Stimulated activated effector memory CD8-positive, alpha-beta T cell treated with anti-CD3 and anti-CD28 coated beads, Interleukin-12 subunit alpha, Interleukin-12 subunit beta, amount 100 ng/mL, for 72 hours (primary cell): ENCODE results near the gene PLA2G5.
A peak's percentile ranks its signal among the peaks of the same experiment; 100 is the strongest.

Experiments used
- ATAC-seq: fragments of 150-1000 bp; cut with Tn5 transposase; 2 replicates; pipeline ENCODE4 v1.10.0; 2021
- DNase-seq, 2 donors: peaks; one replicate each; pipeline ENCODE4 v3.0.0; 2021 to 2022; ENCODE audit warnings: low spot score in 2 of 2
- H3K27ac Mint-ChIP-seq: one replicate; pipeline ENCODE4 v1.8.0; 2022; ENCODE audit warnings: mild to moderate bottlenecking, mixed read lengths
- H3K36me3 Mint-ChIP-seq: one replicate; pipeline ENCODE4 v1.8.0; 2022; ENCODE audit warnings: mild to moderate bottlenecking, mixed read lengths
- H3K4me1 Mint-ChIP-seq: one replicate; pipeline ENCODE4 v1.8.0; 2022; ENCODE audit warnings: mixed read lengths
- H3K4me3 Mint-ChIP-seq: one replicate; pipeline ENCODE4 v1.8.0; 2022; ENCODE audit warnings: mild to moderate bottlenecking, mixed read lengths
- H3K9me3 Mint-ChIP-seq: one replicate; pipeline ENCODE4 v1.8.0; 2022; ENCODE audit warnings: mixed read lengths

Gene PLA2G5

GRCh38 chr1:20093940-20094391 is 24.0 kb downstream of the PLA2G5 start:
- Mint-ChIP-seq H3K36me3 (no peaks in the 10 kb centered on the region), H3K4me3 (no peak overlapping the region), H3K27ac (no peak overlapping the region), H3K9me3 (no peaks in the 10 kb centered on the region), H3K4me1 (no peaks in the 10 kb centered on the region)
- DNase-seq (no peak), ATAC-seq (no peak)

DNA sequence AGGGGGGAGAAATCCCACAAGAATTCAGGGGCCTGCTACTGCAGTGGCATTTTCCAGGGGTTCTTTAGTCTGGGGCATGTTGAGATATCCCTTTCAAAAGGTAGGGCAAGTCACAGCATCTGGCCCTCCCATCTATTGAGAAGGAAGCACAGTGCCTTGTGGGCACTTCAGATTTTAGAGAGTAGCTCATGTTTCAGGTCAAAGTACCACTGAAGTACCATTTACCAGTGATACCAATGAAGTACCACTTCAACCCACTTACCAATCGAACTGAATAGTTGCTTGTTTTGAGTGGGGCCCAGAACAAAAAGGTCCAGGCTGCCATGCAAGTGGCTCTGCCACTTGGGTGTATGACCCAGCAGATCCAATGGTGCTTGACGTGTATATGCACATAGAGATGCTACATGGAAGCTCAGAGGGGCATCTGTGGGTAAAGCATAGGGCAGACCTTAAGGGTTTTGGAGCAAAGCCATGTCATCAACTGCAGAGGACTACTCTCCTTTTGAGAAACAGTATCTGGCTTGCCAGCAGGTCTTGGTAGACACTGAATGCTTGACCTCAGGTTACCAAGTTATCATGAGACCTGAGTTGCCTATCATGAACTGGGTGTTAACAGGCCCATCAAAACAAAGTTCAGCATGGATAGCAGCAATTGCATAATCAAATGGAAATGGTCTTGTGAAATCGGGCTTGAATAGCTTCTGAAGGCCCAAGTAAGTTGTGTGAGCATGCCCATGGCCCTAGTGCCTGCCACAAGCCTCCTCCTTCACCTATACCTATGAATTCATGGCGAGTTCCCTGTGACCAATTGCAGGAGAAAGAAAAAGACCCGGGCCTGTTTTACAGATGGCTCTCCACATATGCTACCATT is 25.8 kb downstream of the PLA2G5 start:
- Mint-ChIP-seq H3K27ac (no peak overlapping the region), H3K4me1 (peaks cover under 1% of the 10 kb centered on the region), H3K9me3 (no peaks in the 10 kb centered on the region), H3K4me3 (no peak overlapping the region), H3K36me3 (no peaks in the 10 kb centered on the region)
- DNase-seq (no peak), ATAC-seq (no peak)

- no peaks in the 10 kb centered on the region for H3K36me3 Mint-ChIP-seq
- DNase-seq: no peak
- no peak overlapping the region for H3K27ac Mint-ChIP-seq
- H3K4me1 Mint-ChIP-seq: peaks cover 7% of the 10 kb centered on the region
- no peak overlapping the region for H3K4me3 Mint-ChIP-seq
- no peaks in the 10 kb centered on the region for H3K9me3 Mint-ChIP-seq
- no peak for ATAC-seq
Measured at GRCh38 chr1:20096840-20097447, 26.9 kb downstream of the PLA2G5 start.

GRCh38 chr1:20099533-20099932 is 29.5 kb downstream of the PLA2G5 start:
- DNase-seq: no peak
- Mint-ChIP-seq H3K4me1 (peaks cover 12% of the 10 kb centered on the region), H3K27ac (no peak overlapping the region), H3K9me3 (no peaks in the 10 kb centered on the region), H3K4me3 (no peak overlapping the region), H3K36me3 (no peaks in the 10 kb centered on the region)
- no peak for ATAC-seq

DNA sequence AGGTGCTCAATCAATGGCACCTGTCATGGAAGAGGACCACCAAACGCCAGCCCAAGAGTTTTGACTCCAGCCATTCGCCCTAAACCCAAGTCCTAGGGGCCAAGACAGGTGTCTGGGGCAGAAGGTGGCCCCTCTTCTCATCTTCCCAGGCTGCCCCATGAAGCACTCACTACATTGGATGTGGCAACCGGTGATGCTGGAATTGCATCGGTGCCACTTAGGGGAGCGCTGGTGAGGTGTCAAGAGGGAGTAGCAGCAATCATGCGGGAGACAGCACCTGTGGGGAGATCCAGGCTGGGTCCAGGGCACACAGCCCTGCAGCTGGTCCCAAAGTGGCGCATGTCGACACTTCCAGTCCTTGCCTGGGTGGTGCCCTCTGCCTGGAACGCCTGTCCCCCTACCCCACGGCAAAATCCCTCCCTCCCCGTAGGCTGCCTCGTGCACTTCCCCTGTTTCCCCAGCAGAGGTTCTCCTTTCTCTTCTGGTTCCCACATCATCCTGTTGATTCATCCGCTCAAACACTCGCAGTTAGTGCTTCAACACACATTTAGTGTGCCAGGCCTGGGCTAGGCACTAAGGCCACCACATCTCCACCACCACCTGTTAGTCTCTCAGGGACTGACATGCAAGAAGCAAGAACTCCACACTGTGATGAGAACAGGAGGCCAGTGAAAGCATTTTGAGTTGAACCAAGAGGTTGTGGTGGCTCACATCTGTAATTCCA is 30.8 kb downstream of the PLA2G5 start:
- ATAC-seq (peak; percentile 63), DNase-seq (peak; percentile 12 to 60)
- Mint-ChIP-seq H3K9me3 (no peaks in the 10 kb centered on the region), H3K4me3 (no peak overlapping the region), H3K27ac (no peak overlapping the region), H3K4me1 (peaks cover 12% of the 10 kb centered on the region), H3K36me3 (no peaks in the 10 kb centered on the region)

DNA sequence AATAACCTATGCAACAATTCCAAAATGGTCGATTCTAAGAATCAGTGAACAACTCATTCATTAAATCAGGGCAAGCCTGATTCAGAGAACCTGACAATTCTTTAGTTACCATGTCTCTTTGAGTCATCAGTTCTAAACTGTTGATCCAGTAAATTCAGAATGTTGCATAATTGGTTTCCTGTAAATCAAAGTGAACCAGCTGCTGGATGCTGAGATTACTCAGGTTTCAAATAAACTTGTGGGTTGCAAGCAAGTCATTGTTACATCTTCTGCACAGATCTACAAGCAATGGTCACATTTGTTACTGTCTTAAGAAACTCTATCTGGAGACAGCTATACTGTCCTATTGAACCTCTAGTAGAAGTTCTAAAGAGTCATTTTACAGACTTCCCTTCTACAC is 32.9 kb downstream of the PLA2G5 start:
- no peak overlapping the region for H3K4me3 Mint-ChIP-seq
- ATAC-seq (peak; percentile 80), DNase-seq (no peak)
- no peaks in the 10 kb centered on the region for H3K36me3 Mint-ChIP-seq
- H3K9me3 Mint-ChIP-seq: no peaks in the 10 kb centered on the region
- no peak overlapping the region for H3K27ac Mint-ChIP-seq
- H3K4me1 Mint-ChIP-seq: peaks cover 12% of the 10 kb centered on the region

GRCh38 chr1:20105856-20106255 is 35.9 kb downstream of the PLA2G5 start:
- Mint-ChIP-seq H3K4me3 (no peak overlapping the region), H3K9me3 (no peaks in the 10 kb centered on the region)

GRCh38 chr1:20107351-20107750 is 37.4 kb downstream of the PLA2G5 start:
- DNase-seq (no peak), ATAC-seq (no peak)
- Mint-ChIP-seq H3K36me3 (no peaks in the 10 kb centered on the region), H3K9me3 (no peaks in the 10 kb centered on the region), H3K27ac (no peak overlapping the region), H3K4me1 (peaks cover 5% of the 10 kb centered on the region), H3K4me3 (no peak overlapping the region)

More at GRCh38 chr1:20105856-20106255, 35.9 kb downstream of the PLA2G5 start:
- H3K4me1 Mint-ChIP-seq: peaks cover 11% of the 10 kb centered on the region
- no peaks in the 10 kb centered on the region for H3K36me3 Mint-ChIP-seq
- ATAC-seq (no peak), DNase-seq (no peak)
- no peak overlapping the region for H3K27ac Mint-ChIP-seq

DNA sequence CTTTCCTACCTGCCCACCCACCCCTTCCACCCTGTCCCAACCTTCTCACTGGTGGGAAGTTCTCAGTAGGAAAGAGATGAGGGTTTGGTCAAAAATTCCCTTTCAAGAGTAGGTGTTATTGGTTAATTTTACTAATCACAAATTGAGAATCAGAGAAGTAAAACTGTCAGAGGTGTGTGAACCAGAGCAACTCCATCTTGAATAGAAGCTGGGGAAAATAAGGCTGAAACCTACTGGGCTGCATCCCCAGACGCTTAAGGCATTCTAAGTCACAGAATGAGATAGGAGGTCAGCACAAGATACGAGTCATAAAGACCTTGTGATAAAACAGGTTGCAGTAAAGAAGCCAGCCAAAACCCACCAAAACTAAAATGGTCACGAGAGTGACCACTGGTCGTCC is 37.8 kb downstream of the PLA2G5 start:
- no peak overlapping the region for H3K27ac Mint-ChIP-seq
- H3K9me3 Mint-ChIP-seq: no peaks in the 10 kb centered on the region
- DNase-seq: no peak
- no peaks in the 10 kb centered on the region for H3K36me3 Mint-ChIP-seq
- peaks cover 5% of the 10 kb centered on the region for H3K4me1 Mint-ChIP-seq
- H3K4me3 Mint-ChIP-seq: no peak overlapping the region
- no peak for ATAC-seq

DNA sequence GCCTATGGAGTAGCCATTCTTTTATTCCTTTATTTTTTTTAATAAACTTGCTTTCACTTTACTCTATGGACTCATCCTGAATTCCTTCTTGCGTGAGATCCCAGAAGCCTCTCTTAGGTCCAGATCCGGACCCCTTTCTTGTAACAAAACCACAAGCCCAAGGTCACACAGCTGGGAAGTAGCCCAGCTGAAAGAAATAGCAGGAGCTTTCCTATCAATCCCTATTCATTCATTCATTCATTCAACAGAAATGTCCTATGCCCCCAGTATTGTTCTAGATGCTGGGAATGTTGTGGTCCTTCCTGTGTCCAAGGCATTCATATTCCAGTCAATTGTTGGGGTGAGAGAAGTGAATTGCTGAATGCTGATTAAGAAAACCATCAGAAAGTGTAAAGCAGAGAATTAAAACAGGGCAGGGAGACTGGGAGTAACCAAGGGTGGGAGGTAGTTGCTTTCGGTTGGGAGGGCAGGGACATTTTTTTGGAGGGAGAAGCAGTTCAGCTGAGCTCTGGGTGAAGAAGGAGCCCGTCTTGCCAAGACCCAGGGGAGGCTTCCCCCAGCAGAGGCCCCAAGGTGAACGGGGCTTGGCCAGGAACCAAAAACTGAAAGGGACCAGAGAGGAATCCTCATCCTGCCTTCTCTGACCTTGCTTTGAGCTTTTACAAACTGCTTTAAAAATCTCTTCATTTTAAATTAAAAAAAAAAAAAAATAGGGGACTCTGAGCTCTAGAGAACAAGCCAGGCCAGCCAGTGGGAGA is 38.6 kb downstream of the PLA2G5 start:
- ATAC-seq (no peak), DNase-seq (no peak)
- no peak overlapping the region for H3K27ac Mint-ChIP-seq
- no peaks in the 10 kb centered on the region for H3K36me3 Mint-ChIP-seq
- no peaks in the 10 kb centered on the region for H3K4me1 Mint-ChIP-seq
- H3K4me3 Mint-ChIP-seq: no peak overlapping the region
- H3K9me3 Mint-ChIP-seq: no peaks in the 10 kb centered on the region

- no peak overlapping the region for H3K4me3 Mint-ChIP-seq
- no peaks in the 10 kb centered on the region for H3K4me1 Mint-ChIP-seq
- no peaks in the 10 kb centered on the region for H3K36me3 Mint-ChIP-seq
- no peaks in the 10 kb centered on the region for H3K9me3 Mint-ChIP-seq
- no peak for ATAC-seq
- DNase-seq: no peak
- no peak overlapping the region for H3K27ac Mint-ChIP-seq
Measured at GRCh38 chr1:20109223-20109856, 39.3 kb downstream of the PLA2G5 start.

- H3K4me1 Mint-ChIP-seq: no peaks in the 10 kb centered on the region
- no peak for DNase-seq
- no peak for ATAC-seq
- no peak overlapping the region for H3K4me3 Mint-ChIP-seq
- no peaks in the 10 kb centered on the region for H3K36me3 Mint-ChIP-seq
- no peaks in the 10 kb centered on the region for H3K9me3 Mint-ChIP-seq
- H3K27ac Mint-ChIP-seq: no peak overlapping the region
Measured at GRCh38 chr1:20110679-20111078, 40.7 kb downstream of the PLA2G5 start.

DNA sequence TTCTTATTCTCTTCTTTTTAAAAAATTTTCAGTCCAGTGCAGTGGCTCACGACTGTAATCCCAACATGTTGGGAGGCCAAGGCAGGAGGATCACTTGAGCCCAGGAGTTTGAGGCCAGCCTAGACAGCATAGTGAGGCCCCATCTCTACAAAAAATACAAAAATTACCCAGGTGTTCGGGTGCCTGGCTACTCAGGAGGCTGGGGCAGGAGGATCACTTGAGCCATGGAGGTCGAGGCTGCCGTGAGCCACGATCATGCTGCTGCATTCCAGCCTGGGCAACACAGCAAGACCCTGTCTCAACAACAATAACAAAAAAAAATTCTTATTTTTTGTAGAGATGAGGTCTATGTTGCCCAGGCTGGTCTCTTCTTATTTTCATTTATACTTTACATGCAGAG is 41.5 kb downstream of the PLA2G5 start:
- ATAC-seq: no peak
- Mint-ChIP-seq H3K27ac (no peak overlapping the region), H3K36me3 (no peaks in the 10 kb centered on the region), H3K9me3 (no peaks in the 10 kb centered on the region), H3K4me1 (no peaks in the 10 kb centered on the region), H3K4me3 (no peak overlapping the region)
- no peak for DNase-seq

DNA sequence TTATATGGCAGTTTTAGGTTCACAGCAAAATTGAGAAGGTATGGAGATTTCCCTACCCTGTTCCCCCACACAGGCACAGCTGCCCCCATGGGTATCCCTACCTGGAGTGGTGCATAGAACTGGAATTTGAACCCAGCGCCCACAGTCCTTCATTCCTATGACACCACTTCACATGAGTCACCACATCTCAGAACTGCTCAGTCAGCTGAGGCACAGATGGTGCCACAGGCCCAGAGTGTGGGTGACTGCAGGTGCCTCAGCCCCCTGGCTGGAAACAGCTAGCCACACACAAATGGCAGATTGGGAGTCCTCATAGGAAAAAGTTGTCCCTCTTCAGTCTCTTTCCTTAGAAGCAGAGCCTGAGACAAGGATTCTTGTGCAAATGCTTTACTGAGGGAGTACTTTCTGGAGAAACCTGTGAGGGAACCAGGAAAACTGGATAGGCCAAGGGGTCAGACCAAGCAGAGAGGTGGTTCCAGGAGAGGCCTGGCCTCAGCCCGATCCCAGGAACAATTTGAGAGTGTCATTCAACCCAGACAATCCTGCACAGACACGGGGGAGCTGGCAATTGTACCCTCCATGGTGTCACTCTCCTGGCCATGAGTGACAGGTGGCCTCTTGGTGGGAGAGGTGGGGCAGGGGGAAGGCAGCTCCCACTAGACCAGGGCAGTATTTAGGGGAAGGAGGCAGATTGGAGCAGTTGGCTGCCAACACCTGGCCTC is 42.4 kb downstream of the PLA2G5 start:
- no peaks in the 10 kb centered on the region for H3K36me3 Mint-ChIP-seq
- no peaks in the 10 kb centered on the region for H3K4me1 Mint-ChIP-seq
- no peak for DNase-seq
- H3K9me3 Mint-ChIP-seq: no peaks in the 10 kb centered on the region
- no peak overlapping the region for H3K27ac Mint-ChIP-seq
- peak; percentile 65 for ATAC-seq
- no peak overlapping the region for H3K4me3 Mint-ChIP-seq
